ENCODE results near the gene GRIN1. TPM values are rescaled to one million over a fixed set of nuclear protein-coding genes. Genes with fewer than 3 reads are reported as not detected.

Gene GRIN1
- total RNA-seq, 1 experiment from 2014 or later: not detected

- BruUV-seq (replicated peaks): no TSS peak
- H3K4me3 ChIP-seq: peak overlapping the region; percentile 86
- ChIA-PET CTCF (interaction anchor here (0.6 to 0.8 kb wide), 7 partner anchors 39 to 463 kb away, joined by 3 to 17 read pairs (median 6); partner anchors contain the start of gene SSNA1), POLR2A (ENCODE audit: unreplicated experiment) (interaction anchor here (0.6 kb wide), 1 partner anchor 25 kb away, joined by 3 read pairs; no protein-coding TSS in a partner anchor)
- peaks cover 6% of the 10 kb centered on the region; the same call in 1 of the 2 replicates for H3F3A ChIP-seq (ENCODE audit: insufficient read depth, low read depth)
- H3K9me2 ChIP-seq (ENCODE audit: insufficient read depth): no peaks in the 10 kb centered on the region
- H4K20me1 ChIP-seq (ENCODE audit: insufficient read depth): no peaks in the 10 kb centered on the region
- H3K27ac ChIP-seq: peak overlapping the region; percentile 54
- peaks cover 28% of the 10 kb centered on the region for H3K4me1 ChIP-seq (replicated peaks; ENCODE audit: insufficient read depth)
- DNase-seq: no peak
- peak overlapping the region; percentile 90; the same call in 1 of the 2 replicates for H2AFZ ChIP-seq
- intact Hi-C loops (cut with micrococcal nuclease; ENCODE audit: unreplicated experiment): loop anchor here (2.0 to 5.0 kb wide), 3 partner anchors 40 to 71 kb away; partner anchors contain the start of genes ANAPC2 and SSNA1
- H3K9me3 ChIP-seq (ENCODE audit: insufficient read depth, low read depth): no peaks in the 10 kb centered on the region
- no peaks in the 10 kb centered on the region for H3K27me3 ChIP-seq (ENCODE audit: insufficient read depth, low read depth)
- peaks cover 48% of the 10 kb centered on the region for H3K79me2 ChIP-seq (ENCODE audit: low read depth)
- H3K36me3 ChIP-seq (ENCODE audit: low read depth): no peaks in the 10 kb centered on the region
- H3K4me2 ChIP-seq: peak overlapping the region; percentile 100
- TF ChIP-seq EZH2 (IDR thresholded peaks at IDR 0.05; ENCODE audit: low read depth) (no peak), CTCF (conservative IDR thresholded peaks at IDR 0.05) (no peak)
Measured at GRCh38 chr9:137127301-137128157, 11.4 kb upstream of the GRIN1 start.

GRCh38 chr9:137128158-137128861 lies 10.6 kb upstream of the GRIN1 start:
- peaks cover 28% of the 10 kb centered on the region for H3K4me1 ChIP-seq (replicated peaks; ENCODE audit: insufficient read depth)
- peak overlapping the region; percentile 90 for H2AFZ ChIP-seq
- intact Hi-C loops (cut with micrococcal nuclease; ENCODE audit: unreplicated experiment): loop anchor here (2.0 to 5.0 kb wide), 3 partner anchors 39 to 70 kb away; partner anchors contain the start of genes ANAPC2 and SSNA1
- no peaks in the 10 kb centered on the region for H3K9me3 ChIP-seq (ENCODE audit: insufficient read depth, low read depth)
- ChIA-PET POLR2A (ENCODE audit: unreplicated experiment) (interaction anchor here (0.6 kb wide), 1 partner anchor 24 kb away, joined by 3 read pairs; no protein-coding TSS in a partner anchor), CTCF (interaction anchor here (0.6 to 0.8 kb wide), 5 partner anchors 60 to 462 kb away, joined by 3 to 17 read pairs (median 6); partner anchors contain the start of gene SSNA1)
- H3K9me2 ChIP-seq (ENCODE audit: insufficient read depth): no peaks in the 10 kb centered on the region
- DNase-seq: no peak
- H3K4me2 ChIP-seq: peak overlapping the region; percentile 100
- no peaks in the 10 kb centered on the region for H3K36me3 ChIP-seq (ENCODE audit: low read depth)
- H4K20me1 ChIP-seq (ENCODE audit: insufficient read depth): no peaks in the 10 kb centered on the region
- no peaks in the 10 kb centered on the region for H3K27me3 ChIP-seq (ENCODE audit: insufficient read depth, low read depth)
- TF ChIP-seq EZH2 (IDR thresholded peaks at IDR 0.05; ENCODE audit: low read depth) (no peak), CTCF (conservative IDR thresholded peaks at IDR 0.05) (no peak)
- peaks cover 10% of the 10 kb centered on the region; the same call in 1 of the 2 replicates for H3F3A ChIP-seq (ENCODE audit: insufficient read depth, low read depth)
- H3K27ac ChIP-seq: peak overlapping the region; percentile 54
- H3K79me2 ChIP-seq (ENCODE audit: low read depth): peaks cover 48% of the 10 kb centered on the region
- BruUV-seq (replicated peaks): no TSS peak
- peak overlapping the region; percentile 86 for H3K4me3 ChIP-seq
